A673 (cell line): Measurements from ENCODE around the gene LRP1-AS. TPM values are rescaled to one million over a fixed set of nuclear protein-coding genes. Genes with fewer than 3 reads are reported as not detected.

ENCODE experiments used
- BruUV-seq: library from RNA; stranded (reverse); fragments of 400-500 nt; replicated peaks from 2 replicates; lab custom pipeline; 2021; lab: Mats Ljungman, UMichigan
- CTCF ChIA-PET: fragments of 300-600 bp; sonication (Branson Sonifier 250); formaldehyde crosslinking; loops from one replicate; lab custom pipeline; 2022; ENCODE audit warnings: antibody characterized with exemption; lab: Charles Lee
- POLR2A ChIA-PET: fragments of 300-600 bp; sonication (Branson Sonifier 250); formaldehyde crosslinking; loops from one replicate; lab custom pipeline; 2022; ENCODE audit warnings: antibody characterized with exemption; ENCODE audit not compliant: low non-redundant PET; lab: Charles Lee
- DNase-seq: peaks from one replicate; pipeline ENCODE4 v3.0.0-alpha.2; 2015; ENCODE audit warnings: low spot score
- H3K27ac ChIP-seq: fragments of 200-600 bp; sonication (generic); 2 replicates; pipeline ENCODE4 v1.5.1; 2016; ENCODE audit warnings: mixed run types, low read depth, mild to moderate bottlenecking, mixed read lengths, antibody characterized with exemption, low read length; ENCODE audit not compliant: poor library complexity, severe bottlenecking
- H3K27me3 ChIP-seq: fragments of 200-600 bp; sonication (generic); replicated peaks from 2 replicates; pipeline ENCODE4 v1.6.1; 2017; ENCODE audit warnings: mixed run types, low read depth, mild to moderate bottlenecking, mixed read lengths, antibody characterized with exemption, low read length; ENCODE audit not compliant: insufficient read depth, poor library complexity
- H3K36me3 ChIP-seq: fragments of 200-600 bp; sonication (generic); 2 replicates; pipeline ENCODE4 v1.6.1; 2016; ENCODE audit warnings: mixed run types, mild to moderate bottlenecking, mixed read lengths, antibody characterized with exemption, low read length; ENCODE audit not compliant: insufficient read depth, poor library complexity, severe bottlenecking
- H3K4me1 ChIP-seq: fragments of 200-600 bp; sonication (generic); 2 replicates; pipeline ENCODE4 v1.6.1; 2017; ENCODE audit warnings: mixed run types, mild to moderate bottlenecking, mixed read lengths, antibody characterized with exemption, low read length; ENCODE audit not compliant: insufficient read depth, poor library complexity, severe bottlenecking
- H3K4me3 ChIP-seq: fragments of 200-600 bp; sonication (generic); 2 replicates; pipeline ENCODE4 v1.5.1; 2016; ENCODE audit warnings: low read depth, mixed run types, mild to moderate bottlenecking, mixed read lengths, low read length; ENCODE audit not compliant: poor library complexity, severe bottlenecking
- H3K9me3 ChIP-seq: fragments of 200-600 bp; sonication (generic); 2 replicates; pipeline ENCODE4 v1.6.1; 2016; ENCODE audit warnings: mixed run types, low read depth, mild to moderate bottlenecking, mixed read lengths, antibody characterized with exemption, low read length; ENCODE audit not compliant: poor library complexity, severe bottlenecking
- CTCF ChIP-seq: fragments of 300-800, 200-600 bp; sonication (generic); conservative IDR thresholded peaks from 2 replicates; pipeline ENCODE4 v1.5.1; 2017; ENCODE audit warnings: low read depth, mild to moderate bottlenecking, antibody characterized with exemption, low read length, moderate library complexity, mixed read lengths
- EZH2 ChIP-seq: fragments of 200-600 bp; sonication (generic); IDR thresholded peaks from 2 replicates; pipeline ENCODE4 v1.6.1; 2017; ENCODE audit warnings: borderline replicate concordance, low read depth, mild to moderate bottlenecking, mixed read lengths, antibody characterized with exemption, low read length; ENCODE audit not compliant: poor library complexity, severe bottlenecking
- intact Hi-C: fragments of 100-400 bp; cut with micrococcal nuclease; formaldehyde crosslinking; loops from one replicate; pipeline ENCODE4 v1.10.0; 2022; ENCODE audit not compliant: unreplicated experiment
- total RNA-seq: library from RNA; stranded (reverse); gene quantifications from 2 replicates; pipeline ENCODE4 v1.2.3, GENCODE V29; 2021

LRP1-AS gene
- total RNA-seq, 1 experiment from 2014 or later, result not detected

GRCh38 chr12:57154804-57155434 is 7.5 kb upstream of the LRP1-AS start:
- TF ChIP-seq CTCF, result no peak
- TF ChIP-seq EZH2, result no peak
- no TSS peak for BruUV-seq
- Histone ChIP-seq H3K4me1 (no peaks in the 10 kb centered on the region), H3K4me3 (no peak overlapping the region), H3K27ac (no peak overlapping the region), H3K36me3 (peaks cover 6% of the 10 kb centered on the region), H3K27me3 (no peaks in the 10 kb centered on the region), H3K9me3 (no peaks in the 10 kb centered on the region)
- ChIA-PET POLR2A (no interaction called here), CTCF (no interaction called here)
- intact Hi-C loops, result no loop called here
- DNase-seq, result no peak

GRCh38 chr12:57154076-57154475 is 6.7 kb upstream of the LRP1-AS start:
- Histone ChIP-seq H3K27ac (no peak overlapping the region), H3K4me3 (no peak overlapping the region), H3K27me3 (no peaks in the 10 kb centered on the region), H3K4me1 (no peaks in the 10 kb centered on the region), H3K36me3 (peaks cover 6% of the 10 kb centered on the region), H3K9me3 (no peaks in the 10 kb centered on the region)
- ChIA-PET POLR2A (interaction anchor here (0.6 kb wide), 2 partner anchors 14 to 115 kb away, joined by 4 to 6 read pairs; no protein-coding TSS in a partner anchor), CTCF (no interaction called here)
- no TSS peak for BruUV-seq
- intact Hi-C loops, result no loop called here
- TF ChIP-seq CTCF (no peak), EZH2 (no peak)
- DNase-seq, result no peak

GRCh38 chr12:57153415-57153997 is 6.1 kb upstream of the LRP1-AS start:
- H3K27me3 ChIP-seq, result no peaks in the 10 kb centered on the region
- no peak for TF ChIP-seq CTCF
- TF ChIP-seq EZH2, result no peak
- H3K27ac ChIP-seq, result no peak overlapping the region
- no peak for DNase-seq
- intact Hi-C loops, result no loop called here
- no peaks in the 10 kb centered on the region for H3K9me3 ChIP-seq
- peaks cover 6% of the 10 kb centered on the region for H3K36me3 ChIP-seq
- ChIA-PET CTCF (interaction anchor here (0.7 kb wide), 1 partner anchor 30 kb away, joined by 4 read pairs; no protein-coding TSS in a partner anchor), POLR2A (interaction anchor here (0.6 kb wide), 2 partner anchors 15 to 116 kb away, joined by 4 to 6 read pairs; no protein-coding TSS in a partner anchor)
- H3K4me1 ChIP-seq, result no peaks in the 10 kb centered on the region
- no TSS peak for BruUV-seq
- H3K4me3 ChIP-seq, result no peak overlapping the region
